Heart left ventricle (tissue), 16 donors: ENCODE results near the gene CDCP2. TPM values are rescaled to one million over a fixed set of nuclear protein-coding genes. Genes with fewer than 3 reads are reported as not detected.
A peak's percentile ranks its signal among the peaks of the same experiment; 100 is the strongest.
"Not testable (repeated sequence)": the region's sequence is repeated elsewhere in the genome, so short reads cannot be mapped to it uniquely, and the experiment has no call there.

ENCODE experiments used
- ATAC-seq, 4 donors: fragments of 200-7000 bp; cut with Tn5 transposase; one replicate each; pipeline ENCODE4 v1.9.1; 2020 to 2022; ENCODE audit warnings: moderate library complexity in 4 of 4, mild to moderate bottlenecking in 3 of 4, moderate number of reproducible peaks in 1 of 4
- DNase-seq, 5 donors: peaks; one replicate each; pipeline ENCODE4 v3.0.0-alpha.2; 2020
- H3K27ac ChIP-seq, 12 donors: fragments of 200-600 bp; sonication (generic) in 4 of 12; one replicate each; pipeline versions ENCODE4 v1.5.0 to v1.8.0; 2016 to 2022; ENCODE audit warnings: mild to moderate bottlenecking in 2 of 12
- H3K27me3 ChIP-seq, 9 donors: fragments of 200-600 bp; sonication (generic) in 2 of 9; one replicate each; pipeline versions ENCODE4 v1.5.1 to v1.8.0; 2016 to 2022; ENCODE audit warnings: mild to moderate bottlenecking in 3 of 9
- H3K36me3 ChIP-seq, 9 donors: fragments of 200-600 bp; sonication (generic) in 2 of 9; one replicate each; pipeline versions ENCODE4 v1.5.0 to v1.8.0; 2018 to 2022; ENCODE audit warnings: mild to moderate bottlenecking in 2 of 9
- H3K4me1 ChIP-seq, 12 donors: fragments of 200-600 bp; sonication (generic) in 4 of 12; one replicate each; pipeline versions ENCODE4 v1.5.0 to v1.8.0; 2016 to 2022; ENCODE audit warnings: mild to moderate bottlenecking in 3 of 12
- H3K4me3 ChIP-seq, 12 donors: fragments of 200-600 bp; sonication (generic) in 4 of 12; one replicate each; pipeline versions ENCODE4 v1.5.0 to v1.8.0; 2017 to 2022; ENCODE audit warnings: mild to moderate bottlenecking in 9 of 12, moderate library complexity in 4 of 12
- H3K9me3 ChIP-seq, 12 donors: fragments of 200-600 bp; sonication (generic) in 4 of 12; one replicate each; pipeline versions ENCODE4 v1.5.0 to v1.8.0; 2016 to 2022; ENCODE audit warnings: mild to moderate bottlenecking in 1 of 12
- CTCF ChIP-seq, 12 donors: fragments of 200-600 bp; sonication (generic) in 4 of 12; IDR thresholded peaks; one replicate each; pipeline versions ENCODE4 v1.5.0 to v1.8.0; 2018 to 2022; ENCODE audit warnings: antibody characterized with exemption in 12 of 12, mild to moderate bottlenecking in 5 of 12
- POLR2A ChIP-seq, 2 donors: fragments of 450-650 bp; IDR thresholded peaks; one replicate each; pipeline ENCODE4 v1.6.1; 2017; ENCODE audit warnings: antibody characterized with exemption in 2 of 2, mild to moderate bottlenecking in 2 of 2, moderate library complexity in 2 of 2
- WGBS, 4 donors: extraction: QIAGEN DNeasy Blood & Tissue Kit in 2 of 4; methylation state at CpG; one replicate each; pipeline versions ENCODE4 v1.1.5 to v1.1.7; 2013 to 2018; 5-methylcytosine and 5-hydroxymethylcytosine counted together
- intact Hi-C, 10 donors: fragments of 100-400 bp; cut with DNase I; formaldehyde crosslinking; loops; one replicate each; pipeline versions ENCODE4 v1.11.1 to v1.14.2; 2022
- polyA plus RNA-seq, 2 donors: library from polyadenylated mRNA; stranded (reverse); fragments of 200-250 nt; gene quantifications; one replicate each; pipeline ENCODE4 v1.2.3, GENCODE V29; 2013
- total RNA-seq, 9 donors: library from RNA; depleted of rRNA in 2 of 9; stranded (reverse); fragments of >200 nt in 2 of 9; fragmentation: NEBNext Ultra II Directional in 3 of 9; extraction: Animal tissue kit (Norgen Biotek cat#: 25700) in 3 of 9; gene quantifications; one replicate each; pipeline versions ENCODE4 v1.1.0 to v1.2.4, GENCODE V29; 2016 to 2023
- donor health status: ischemic (EF 13 %, LVEDD 7.1; RV severe dilation, severe dysfunction).
- donor health status: healthy with polysubstance abuse.
- donor health status: DM: no; HTN: yes; CAD: no.
- donor health status: DM: no; HTN: no; CAD: no.
- donor health status: ischemic (EF 25% LVEDD 6.9; RV normal size, moderate dysfunction).
- donor health status: ischemic (EF 25% LVEDD 5.7; RV mildly dilated, moderate dysfunction).
- donor health status: healthy.
- donor health status: DM: yes; HTN: yes; CAD: no.
- donor health status: ischemic (EF 35%, LVEDD 5.7; RV mildly dilated, moderate dysfunction).
- donor health status: nonischemic (EF 11% LVEDD 7.7; RV severe dilation, severe dysfunction).
- donor health status: DM: yes; HTN: yes; CAD: no.
- donor health status: PGD.
- donor health status: ischemic (EF 29% LVEDD 5.4; RV normal size, mild dysfunction).
- donor health status: nonischemic (EF 23%, LVEDD 6.1; RV moderate dilation, normal function).

Gene CDCP2
- total and polyA plus RNA-seq, 11 donors = 0.29 TPM; not detected in 10

GRCh38 chr1:54105080-54105479 lies 47.7 kb downstream of the CDCP2 start:
- no peaks in the 10 kb centered on the region for H3K4me1 ChIP-seq
- H3K27me3 ChIP-seq = no peaks in the 10 kb centered on the region
- intact Hi-C loops = no loop called here
- DNase-seq (no peak), ATAC-seq (no peak)
- H3K36me3 ChIP-seq = peaks cover 0 to 11% (median 0%) of the 10 kb centered on the region in 9 donors
- TF ChIP-seq CTCF (IDR thresholded peaks at IDR 0.05) = no peak
- TF ChIP-seq POLR2A (IDR thresholded peaks at IDR 0.05) = no peak
- no peak overlapping the region for H3K4me3 ChIP-seq
- H3K9me3 ChIP-seq = no peaks in the 10 kb centered on the region
- 32 to 71% (median 59%) methylated on average over 1 of the region's 1 CpG for WGBS, 4 donors
- no peak overlapping the region for H3K27ac ChIP-seq

GRCh38 chr1:54104613-54105012 lies 48.2 kb downstream of the CDCP2 start:
- H3K27me3 ChIP-seq, H3K4me1 ChIP-seq, H3K9me3 ChIP-seq, DNase-seq, ATAC-seq, H3K27ac ChIP-seq, intact Hi-C loops, H3K4me3 ChIP-seq: not testable (repeated sequence)
- WGBS, 4 donors = 95 to 97% (median 96%) methylated on average over 9 of the region's 9 CpGs
- peaks cover 0 to 11% (median 0%) of the 10 kb centered on the region in 9 donors for H3K36me3 ChIP-seq

GRCh38 chr1:54103414-54103813 lies 49.4 kb downstream of the CDCP2 start:
- 85 to 88% (median 87%) methylated on average over 6 of the region's 6 CpGs for WGBS, 4 donors
- no peak overlapping the region for H3K4me3 ChIP-seq

GRCh38 chr1:54100500-54100899 lies 52.3 kb downstream of the CDCP2 start:
- peaks cover 0 to 9% (median 0%) of the 10 kb centered on the region in 12 donors for H3K4me1 ChIP-seq
- 69 to 96% (median 85%) methylated on average over 2 of the region's 2 CpGs for WGBS, 4 donors

More at GRCh38 chr1:54103414-54103813, 49.4 kb downstream of the CDCP2 start:
- intact Hi-C loops = no loop called here
- Histone ChIP-seq H3K4me1 (no peaks in the 10 kb centered on the region), H3K27me3 (no peaks in the 10 kb centered on the region), H3K27ac (no peak overlapping the region), H3K36me3 (peaks cover 0 to 11% (median 0%) of the 10 kb centered on the region in 9 donors), H3K9me3 (no peaks in the 10 kb centered on the region)
- DNase-seq (no peak), ATAC-seq (no peak)
- TF ChIP-seq POLR2A (IDR thresholded peaks at IDR 0.05) = no peak

GRCh38 chr1:54099061-54099610 lies 53.7 kb downstream of the CDCP2 start:
- peaks cover 0 to 13% (median 0%) of the 10 kb centered on the region in 12 donors for H3K4me1 ChIP-seq
- ATAC-seq = no peak
- TF ChIP-seq POLR2A (IDR thresholded peaks at IDR 0.05) = no peak
- TF ChIP-seq CTCF (IDR thresholded peaks at IDR 0.05) = no peak
- peaks cover 0 to 21% (median 7%) of the 10 kb centered on the region in 9 donors for H3K36me3 ChIP-seq
- H3K27ac ChIP-seq = peak overlapping the region in 1 of 12 donors; percentile 13
- no peaks in the 10 kb centered on the region for H3K27me3 ChIP-seq
- intact Hi-C loops = no loop called here
- no peaks in the 10 kb centered on the region for H3K9me3 ChIP-seq
- H3K4me3 ChIP-seq = no peak overlapping the region
- no peak for DNase-seq
- WGBS, 4 donors = 76 to 82% (median 79%) methylated on average over 6 of the region's 6 CpGs

More at GRCh38 chr1:54100500-54100899, 52.3 kb downstream of the CDCP2 start:
- no peaks in the 10 kb centered on the region for H3K9me3 ChIP-seq
- no peak for DNase-seq
- no peak for TF ChIP-seq CTCF (IDR thresholded peaks at IDR 0.05)
- TF ChIP-seq POLR2A (IDR thresholded peaks at IDR 0.05) = no peak
- intact Hi-C loops = no loop called here
- no peaks in the 10 kb centered on the region for H3K27me3 ChIP-seq
- peaks cover 0 to 21% (median 7%) of the 10 kb centered on the region in 9 donors for H3K36me3 ChIP-seq
- no peak overlapping the region for H3K4me3 ChIP-seq
- no peak overlapping the region for H3K27ac ChIP-seq
- no peak for ATAC-seq
